Upper lobe of right lung (tissue), 1 donor: ENCODE results near the gene SRSF5. TPM values are rescaled to one million over a fixed set of nuclear protein-coding genes. Genes with fewer than 3 reads are reported as not detected.
"Not testable (repeated sequence)": the region's sequence is repeated elsewhere in the genome, so short reads cannot be mapped to it uniquely, and the experiment has no call there.

Experiments used
- ATAC-seq: fragments of 200-7000 bp; cut with Tn5 transposase; one replicate; pipeline ENCODE4 v1.9.1; 2020; ENCODE audit warnings: mild to moderate bottlenecking, moderate library complexity
- DNase-seq: peaks from one replicate; pipeline ENCODE4 v3.0.0-alpha.2; 2020
- H3K27ac ChIP-seq: fragments of 200-600 bp; one replicate; pipeline ENCODE4 v1.8.0; 2022
- H3K27me3 ChIP-seq: fragments of 200-600 bp; one replicate; pipeline ENCODE4 v1.8.0; 2022; ENCODE audit warnings: mild to moderate bottlenecking
- H3K36me3 ChIP-seq: fragments of 200-600 bp; one replicate; pipeline ENCODE4 v1.8.0; 2022
- H3K4me1 ChIP-seq: fragments of 200-600 bp; one replicate; pipeline ENCODE4 v1.8.0; 2022
- H3K4me3 ChIP-seq: fragments of 200-600 bp; one replicate; pipeline ENCODE4 v1.8.0; 2022; ENCODE audit warnings: mild to moderate bottlenecking
- H3K9me3 ChIP-seq: fragments of 200-600 bp; one replicate; pipeline ENCODE4 v1.8.0; 2022
- CTCF ChIP-seq: fragments of 200-600 bp; IDR thresholded peaks from one replicate; pipeline ENCODE4 v1.8.0; 2022; ENCODE audit warnings: antibody characterized with exemption
- intact Hi-C: fragments of 100-400 bp; cut with DNase I; formaldehyde crosslinking; loops from one replicate; pipeline ENCODE4 v1.11.0; 2022
- total RNA-seq: library from RNA; stranded (reverse); fragmentation: NEBNext Ultra II Directional; extraction: Animal tissue kit (Norgen Biotek cat#: 25700); gene quantifications from one replicate; pipeline ENCODE4 v1.2.1, GENCODE V29; 2021
- donor health status: DM: no; HTN: yes; CAD: no; lungs with severe emphysema.

SRSF5 gene
- total RNA-seq, 1 donor from 2014 or later = 287 TPM

- no peak for ATAC-seq
- Histone ChIP-seq H3K4me1 (no peaks in the 10 kb centered on the region), H3K27me3 (no peaks in the 10 kb centered on the region), H3K27ac (no peak overlapping the region), H3K9me3 (no peaks in the 10 kb centered on the region), H3K36me3 (no peaks in the 10 kb centered on the region), H3K4me3 (no peak overlapping the region)
- no peak for DNase-seq
- TF ChIP-seq CTCF = no peak
- intact Hi-C loops = no loop called here
Measured at GRCh38 chr14:69808919-69809808, 42.2 kb downstream of the SRSF5 start.

GRCh38 chr14:69811227-69811867, 44.4 kb downstream of the SRSF5 start:
- Histone ChIP-seq H3K4me3 (no peak overlapping the region), H3K36me3 (no peaks in the 10 kb centered on the region), H3K27me3 (no peaks in the 10 kb centered on the region), H3K4me1 (no peaks in the 10 kb centered on the region), H3K27ac (no peak overlapping the region), H3K9me3 (no peaks in the 10 kb centered on the region)
- no peak for TF ChIP-seq CTCF
- ATAC-seq (no peak), DNase-seq (no peak)
- intact Hi-C loops = no loop called here

GRCh38 chr14:69811868-69812252, 44.9 kb downstream of the SRSF5 start:
- DNase-seq (no peak), ATAC-seq (no peak)
- Histone ChIP-seq H3K9me3 (no peaks in the 10 kb centered on the region), H3K4me1 (no peaks in the 10 kb centered on the region), H3K27me3 (peaks cover 1% of the 10 kb centered on the region), H3K4me3 (no peak overlapping the region), H3K36me3 (no peaks in the 10 kb centered on the region), H3K27ac (no peak overlapping the region)
- intact Hi-C loops = no loop called here
- TF ChIP-seq CTCF = no peak

- Histone ChIP-seq H3K9me3 (no peaks in the 10 kb centered on the region), H3K4me3 (no peak overlapping the region), H3K27ac (no peak overlapping the region), H3K4me1 (no peaks in the 10 kb centered on the region), H3K36me3 (no peaks in the 10 kb centered on the region), H3K27me3 (peaks cover 6% of the 10 kb centered on the region)
- no peak for ATAC-seq
- TF ChIP-seq CTCF = no peak
- no peak for DNase-seq
- intact Hi-C loops = no loop called here
Measured at GRCh38 chr14:69812711-69813110, 45.8 kb downstream of the SRSF5 start.

GRCh38 chr14:69813346-69813745, 46.4 kb downstream of the SRSF5 start:
- H3K4me3 ChIP-seq, H3K9me3 ChIP-seq, H3K4me1 ChIP-seq, DNase-seq, intact Hi-C loops, H3K36me3 ChIP-seq, H3K27ac ChIP-seq, ATAC-seq: not testable (repeated sequence)
- H3K27me3 ChIP-seq = peaks cover 10% of the 10 kb centered on the region

GRCh38 chr14:69814397-69814796, 47.5 kb downstream of the SRSF5 start:
- no peak for TF ChIP-seq CTCF
- DNase-seq (no peak), ATAC-seq (no peak)
- Histone ChIP-seq H3K9me3 (no peaks in the 10 kb centered on the region), H3K27me3 (peaks cover 10% of the 10 kb centered on the region), H3K36me3 (no peaks in the 10 kb centered on the region), H3K27ac (no peak overlapping the region), H3K4me1 (no peaks in the 10 kb centered on the region), H3K4me3 (no peak overlapping the region)
- intact Hi-C loops = no loop called here
